DMS 273 (cell line): ENCODE data around the gene AP5B1.

Experiments
- DNase-seq: peaks from one replicate; lab custom pipeline; 2025; ENCODE audit not compliant: unreplicated experiment; lab: John Stamatoyannopoulos, UW

Gene AP5B1

GRCh38 chr11:65780770-65781151 is at the start of gene AP5B1:
TSS of gene AP5B1 (minus strand) at chr11:65780976. CDS start at chr11:65780591, 385 bp downstream.
- DNase-seq, result peak; percentile 71

GRCh38 chr11:65829459-65829858 is 48.7 kb upstream of the AP5B1 start:
- no peak for DNase-seq

- no peak for DNase-seq
Measured at GRCh38 chr11:65826984-65827735, 46.4 kb upstream of the AP5B1 start.

- DNase-seq, result no peak
Measured at GRCh38 chr11:65822776-65823528, 42.2 kb upstream of the AP5B1 start.

GRCh38 chr11:65821107-65821506 is 40.3 kb upstream of the AP5B1 start:
- no peak for DNase-seq

- DNase-seq, result peak; percentile 92
Measured at GRCh38 chr11:65817835-65818680, 37.3 kb upstream of the AP5B1 start.

GRCh38 chr11:65817312-65817834 is 36.6 kb upstream of the AP5B1 start:
- DNase-seq, result peak; percentile 19

GRCh38 chr11:65816696-65817095 is 35.9 kb upstream of the AP5B1 start:
- no peak for DNase-seq

- no peak for DNase-seq
Measured at GRCh38 chr11:65814986-65815565, 34.3 kb upstream of the AP5B1 start.

GRCh38 chr11:65814131-65814985 is 33.6 kb upstream of the AP5B1 start:
- DNase-seq, result no peak

- DNase-seq, result peak; percentile 37
Measured at GRCh38 chr11:65811764-65812475, 31.1 kb upstream of the AP5B1 start.

GRCh38 chr11:65810046-65810868 is 29.5 kb upstream of the AP5B1 start:
- peak; percentile 21 for DNase-seq

GRCh38 chr11:65809496-65809895 is 28.7 kb upstream of the AP5B1 start:
- DNase-seq, result no peak

- no peak for DNase-seq
Measured at GRCh38 chr11:65808744-65809341, 28.1 kb upstream of the AP5B1 start.

GRCh38 chr11:65806979-65807378 is 26.2 kb upstream of the AP5B1 start:
- DNase-seq, result no peak

- no peak for DNase-seq
Measured at GRCh38 chr11:65803797-65804492, 23.2 kb upstream of the AP5B1 start.

GRCh38 chr11:65802841-65803240 is 22.1 kb upstream of the AP5B1 start:
- DNase-seq, result no peak
